HG02763 (cell line): ENCODE data around the gene FOXA3.

Experiments
- ATAC-seq: cut with Tn5 transposase; IDR thresholded peaks from one replicate; pipeline ENCODE4 v1.9.1; 2021; ENCODE audit warnings: mild to moderate bottlenecking, moderate library complexity; ENCODE audit not compliant: unreplicated experiment

Gene FOXA3

DNA sequence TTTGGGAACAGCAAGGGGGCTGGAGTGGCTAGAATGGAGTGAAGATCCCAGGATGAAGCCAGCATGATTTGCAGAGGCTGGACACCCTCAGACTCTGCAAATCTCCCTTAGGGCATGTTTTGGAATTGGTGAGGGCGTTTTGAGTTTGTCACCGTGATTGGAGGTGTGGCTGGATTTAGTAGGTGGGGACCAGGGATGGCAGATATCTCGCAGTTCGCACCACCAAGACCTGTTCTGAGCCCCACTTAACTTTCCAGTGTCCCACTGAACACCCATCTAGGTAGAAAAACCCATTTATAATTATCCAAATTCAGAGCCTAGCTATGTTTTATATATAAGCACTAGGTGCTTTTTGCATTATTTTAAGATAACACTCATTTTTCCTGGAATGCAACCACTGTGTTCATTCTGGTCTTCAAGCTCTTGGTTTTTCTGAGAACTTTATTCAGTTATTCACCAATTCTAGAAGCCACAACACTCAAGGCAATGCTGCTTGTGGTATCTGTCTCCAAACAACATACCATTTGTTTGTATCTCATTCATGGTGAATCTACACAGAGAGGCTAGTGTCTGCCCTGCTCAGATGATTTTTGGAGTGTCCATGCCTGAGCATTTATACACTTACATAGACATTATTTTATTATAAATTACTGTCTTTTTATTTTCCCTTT, 53.4 kb downstream of the FOXA3 start:
- no peak for ATAC-seq

GRCh38 chr19:45918721-45919120, 54.6 kb downstream of the FOXA3 start:
- no peak for ATAC-seq

- ATAC-seq, result no peak
Measured at GRCh38 chr19:45919678-45920077, 55.6 kb downstream of the FOXA3 start.

GRCh38 chr19:45920458-45920857, 56.3 kb downstream of the FOXA3 start:
- no peak for ATAC-seq

DNA sequence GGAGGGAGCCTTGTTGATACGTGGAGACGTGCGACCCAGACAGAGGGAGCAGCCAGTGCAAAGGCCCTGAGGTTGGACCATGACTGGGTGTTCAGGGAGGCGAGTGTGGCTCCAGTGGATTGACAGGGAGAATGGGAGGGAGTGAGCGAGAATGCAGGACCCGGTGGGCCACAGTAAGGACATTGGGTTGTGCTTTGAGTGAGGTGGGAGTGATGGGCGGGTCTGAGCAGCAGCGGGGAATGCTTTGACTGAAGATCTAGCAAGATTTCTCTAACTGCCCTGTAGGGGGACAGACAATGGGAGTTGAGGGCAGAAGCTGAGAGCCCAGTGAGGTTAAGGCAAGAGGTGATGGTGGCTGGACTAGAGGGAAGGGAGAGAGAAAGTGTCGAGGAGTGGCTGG, 58.2 kb downstream of the FOXA3 start:
- no peak for ATAC-seq
